ENCODE measurements around the gene IL34. TPM values are rescaled to one million over a fixed set of nuclear protein-coding genes. Genes with fewer than 3 reads are reported as not detected.

Gene IL34
- total and polyA plus RNA-seq, 2 of the 13 experiments (the other 11 are each of a cell fraction or from before 2014, with no cell fraction given), result 1.2 to 1.3 TPM

- TF ChIP-seq SNAPC4 (CRISPR knock-in tag; IDR thresholded peaks at IDR 0.05) (no peak), ZNF619 (CRISPR knock-in tag; IDR thresholded peaks at IDR 0.05) (peak; percentile 91), RBM22 (optimal IDR thresholded peaks at IDR 0.05; ENCODE audit: low read length) (no peak), ZNF274 (CRISPR knock-in tag; IDR thresholded peaks at IDR 0.05) (peak; percentile 91), RARA (CRISPR knock-in tag; IDR thresholded peaks at IDR 0.05) (0 out of 2 replicates have a peak, but pooled peaks have one; percentile 7), JARID2 (CRISPR knock-in tag; IDR thresholded peaks at IDR 0.05; ENCODE audit: insufficient replicate concordance) (no peak), FIP1L1 (IDR thresholded peaks at IDR 0.05; ENCODE audit: borderline replicate concordance, insufficient read depth, low read depth, low read length) (no peak), HDAC1 (CRISPR knock-in tag; IDR thresholded peaks at IDR 0.05) (peak; percentile 77), ZNF660 (CRISPR knock-in tag; IDR thresholded peaks at IDR 0.05; ENCODE audit: borderline replicate concordance, low read depth) (no peak), MIER3 (CRISPR knock-in tag; IDR thresholded peaks at IDR 0.05; ENCODE audit: borderline replicate concordance) (peak; percentile 24; the same call in 1 of the 2 replicates), ZFP37 (CRISPR knock-in tag; IDR thresholded peaks at IDR 0.05; ENCODE audit: borderline replicate concordance) (no peak), ZBTB14 (CRISPR knock-in tag; IDR thresholded peaks at IDR 0.05) (no peak), ESRRA (CRISPR knock-in tag; IDR thresholded peaks at IDR 0.05; ENCODE audit: low read depth) (no peak), ZMYM4 (CRISPR knock-in tag; IDR thresholded peaks at IDR 0.05) (peak; percentile 78; the same call in 1 of the 2 replicates), SOX5 (CRISPR knock-in tag; IDR thresholded peaks at IDR 0.05; ENCODE audit: borderline replicate concordance) (no peak), NFIC (IDR thresholded peaks at IDR 0.05; ENCODE audit: low read length) (no peak), ZFP36L1 (CRISPR knock-in tag; IDR thresholded peaks at IDR 0.05) (0 out of 2 replicates have a peak, but pooled peaks have one; percentile 66), THAP7 (CRISPR knock-in tag; IDR thresholded peaks at IDR 0.05) (peak; percentile 67; the same call in 1 of the 2 replicates), MXI1 (IDR thresholded peaks at IDR 0.05; ENCODE audit: borderline replicate concordance, low read depth, low read length) (peak; percentile 67; the same call in 1 of the 3 replicates), DMAP1 (CRISPR knock-in tag; IDR thresholded peaks at IDR 0.05) (no peak; the same call in none of the 2 replicates), BRCA1 (CRISPR knock-in tag; IDR thresholded peaks at IDR 0.05) (peak; percentile 88; the same call in 1 of the 2 replicates), ZBTB1 (CRISPR knock-in tag; IDR thresholded peaks at IDR 0.05; ENCODE audit: borderline replicate concordance) (no peak)
- TF ChIP-seq, protein P1, sequence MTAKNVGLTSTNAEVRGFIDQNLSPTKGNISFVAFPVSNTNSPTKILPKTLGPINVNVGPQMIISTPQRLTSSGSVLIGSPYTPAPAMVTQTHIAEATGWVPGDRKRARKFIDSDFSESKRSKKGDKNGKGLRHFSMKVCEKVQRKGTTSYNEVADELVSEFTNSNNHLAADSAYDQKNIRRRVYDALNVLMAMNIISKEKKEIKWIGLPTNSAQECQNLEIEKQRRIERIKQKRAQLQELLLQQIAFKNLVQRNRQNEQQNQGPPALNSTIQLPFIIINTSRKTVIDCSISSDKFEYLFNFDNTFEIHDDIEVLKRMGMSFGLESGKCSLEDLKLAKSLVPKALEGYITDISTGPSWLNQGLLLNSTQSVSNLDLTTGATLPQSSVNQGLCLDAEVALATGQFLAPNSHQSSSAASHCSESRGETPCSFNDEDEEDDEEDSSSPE (CRISPR knock-in tag; IDR thresholded peaks at IDR 0.05), result peak; percentile 42; the same call in 1 of the 2 replicates
These were observed 10.4 kb downstream of the IL34 start (continued) for GRCh38 chr16:70656712-70657263.
